NCI-H187 (cell line): ENCODE measurements around the gene C22orf23.

ENCODE experiments used
- DNase-seq, 2 experiments: peaks; one replicate each; lab custom pipeline; 2025; lab: John Stamatoyannopoulos, UW

C22orf23 gene

GRCh38 chr22:37953437-37954179 lies at the start of gene C22orf23, which contains the start of gene POLR2F:
TSS of gene C22orf23 (minus strand) at chr22:37953601. CDS start at chr22:37953149, 452 bp downstream.
TSS of gene POLR2F (plus strand) at chr22:37953699. CDS start at chr22:37953788, 89 bp downstream.
- peak; percentile 67 to 69 for DNase-seq

GRCh38 chr22:37999640-38000272 lies 46.4 kb upstream of the C22orf23 start:
- no peak for DNase-seq

- no peak for DNase-seq
These were observed 45.8 kb upstream of the C22orf23 start for GRCh38 chr22:37999236-37999635.

GRCh38 chr22:37998543-37998942 lies 45.1 kb upstream of the C22orf23 start:
- DNase-seq, result no peak

GRCh38 chr22:37996515-37997246 lies 43.3 kb upstream of the C22orf23 start:
- no peak for DNase-seq

- DNase-seq, result no peak
These were observed 42.7 kb upstream of the C22orf23 start for GRCh38 chr22:37996079-37996478.

- DNase-seq, result no peak
These were observed 42.1 kb upstream of the C22orf23 start for GRCh38 chr22:37995460-37995859.

GRCh38 chr22:37994982-37995381 lies 41.6 kb upstream of the C22orf23 start:
- no peak for DNase-seq

GRCh38 chr22:37994049-37994448 lies 40.6 kb upstream of the C22orf23 start:
- no peak for DNase-seq

GRCh38 chr22:37991731-37992442 lies 38.5 kb upstream of the C22orf23 start:
- DNase-seq, result no peak

GRCh38 chr22:37990862-37991261 lies 37.5 kb upstream of the C22orf23 start:
- no peak for DNase-seq

- DNase-seq, result no peak
These were observed 36.9 kb upstream of the C22orf23 start for GRCh38 chr22:37990301-37990700.

- no peak for DNase-seq
These were observed 36.0 kb upstream of the C22orf23 start for GRCh38 chr22:37989146-37990045.

- DNase-seq, result no peak
These were observed 33.0 kb upstream of the C22orf23 start for GRCh38 chr22:37986371-37986770.

GRCh38 chr22:37985751-37986281 lies 32.4 kb upstream of the C22orf23 start:
- DNase-seq, result no peak

- DNase-seq, result no peak
These were observed 31.7 kb upstream of the C22orf23 start for GRCh38 chr22:37985050-37985585.

GRCh38 chr22:37983860-37984791 lies 30.7 kb upstream of the C22orf23 start, which contains the start of gene SOX10:
TSS of gene SOX10 (minus strand) at chr22:37984555. CDS start at chr22:37983784, 771 bp downstream.
- DNase-seq, result no peak

- no peak for DNase-seq
These were observed 29.8 kb upstream of the C22orf23 start for GRCh38 chr22:37982938-37983859.
